Stomach smooth muscle (tissue), 2 donors: Measurements from ENCODE around the gene ZBTB20.

ENCODE experiments used
- H3K27ac ChIP-seq: one replicate; pipeline ENCODE4 v1.7.0; 2013; ENCODE audit warnings: mild to moderate bottlenecking, low read length, inconsistent platforms
- H3K27me3 ChIP-seq, 2 donors: one replicate each; pipeline ENCODE4 v1.7.0; 2013; ENCODE audit warnings: low read length in 2 of 2; ENCODE audit not compliant: insufficient read depth in 2 of 2, control insufficient read depth in 1 of 2
- H3K36me3 ChIP-seq, 2 donors: one replicate each; pipeline ENCODE4 v1.7.0; 2013; ENCODE audit warnings: low read length in 2 of 2; ENCODE audit not compliant: control insufficient read depth in 2 of 2, insufficient read depth in 2 of 2
- H3K4me1 ChIP-seq: one replicate; pipeline ENCODE4 v1.7.0; 2013; ENCODE audit warnings: low read length; ENCODE audit not compliant: control insufficient read depth, insufficient read depth
- H3K4me3 ChIP-seq, 2 donors: one replicate each; pipeline ENCODE4 v1.7.0; 2013; ENCODE audit warnings: low read length in 2 of 2
- H3K9ac ChIP-seq, 2 donors: one replicate each; pipeline ENCODE4 v1.7.0; 2013; ENCODE audit warnings: low read length in 2 of 2, mild to moderate bottlenecking in 1 of 2
- H3K9me3 ChIP-seq, 2 donors: one replicate each; pipeline ENCODE4 v1.7.0; 2013; ENCODE audit warnings: low read length in 2 of 2; ENCODE audit not compliant: control insufficient read depth in 2 of 2
- donor health status: healthy.
- donor health status: Pancreatic carcinoma.

ZBTB20 gene

DNA sequence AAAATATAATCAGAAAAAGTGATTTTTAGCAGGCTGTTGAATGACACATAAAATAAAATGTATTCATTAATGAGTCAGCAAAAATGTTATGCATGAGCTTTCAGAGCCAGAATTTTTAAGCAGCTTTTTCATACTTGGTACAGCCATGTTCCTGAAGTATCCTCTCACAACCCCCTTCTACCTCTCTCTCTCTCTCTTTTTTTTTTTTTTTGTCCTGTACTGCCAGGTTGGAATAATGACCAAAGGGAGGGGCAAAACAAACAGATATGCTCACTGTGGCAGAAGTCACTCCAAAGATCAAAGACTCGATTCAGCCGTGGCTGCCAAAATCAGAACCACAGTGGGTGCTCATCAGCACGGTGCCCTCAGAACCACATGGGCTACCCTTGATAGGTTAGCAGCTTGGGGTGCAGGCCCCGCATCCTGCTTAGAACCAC, 383.0 kb downstream of the ZBTB20 start:
- H3K36me3 ChIP-seq: no peaks in the 10 kb centered on the region
- no peak overlapping the region for H3K27ac ChIP-seq
- no peaks in the 10 kb centered on the region for H3K4me1 ChIP-seq
- no peak overlapping the region for H3K4me3 ChIP-seq
- no peaks in the 10 kb centered on the region for H3K27me3 ChIP-seq
- H3K9ac ChIP-seq: no peak overlapping the region
- no peaks in the 10 kb centered on the region for H3K9me3 ChIP-seq

DNA sequence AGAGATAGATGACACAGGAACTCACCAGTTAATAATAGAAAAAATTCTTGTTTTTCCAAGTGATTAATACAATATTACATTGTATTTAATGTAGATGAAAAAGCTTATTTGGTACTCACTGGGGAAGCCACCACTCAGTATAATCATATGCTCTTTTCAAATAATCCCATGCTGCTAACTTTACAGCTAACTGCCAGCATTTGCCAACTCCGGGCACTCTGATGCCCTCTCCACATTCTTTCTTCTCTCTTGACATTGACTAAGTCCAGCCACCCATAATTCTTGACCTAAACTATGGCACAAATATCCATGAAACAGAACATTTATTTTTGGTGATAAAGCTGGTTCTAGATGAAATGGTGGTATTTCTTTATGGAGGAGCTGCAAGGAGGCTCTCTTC, 384.9 kb downstream of the ZBTB20 start:
- Histone ChIP-seq H3K27me3 (no peaks in the 10 kb centered on the region), H3K36me3 (no peaks in the 10 kb centered on the region), H3K9me3 (no peaks in the 10 kb centered on the region), H3K4me3 (no peak overlapping the region), H3K4me1 (no peaks in the 10 kb centered on the region), H3K9ac (no peak overlapping the region), H3K27ac (no peak overlapping the region)

DNA sequence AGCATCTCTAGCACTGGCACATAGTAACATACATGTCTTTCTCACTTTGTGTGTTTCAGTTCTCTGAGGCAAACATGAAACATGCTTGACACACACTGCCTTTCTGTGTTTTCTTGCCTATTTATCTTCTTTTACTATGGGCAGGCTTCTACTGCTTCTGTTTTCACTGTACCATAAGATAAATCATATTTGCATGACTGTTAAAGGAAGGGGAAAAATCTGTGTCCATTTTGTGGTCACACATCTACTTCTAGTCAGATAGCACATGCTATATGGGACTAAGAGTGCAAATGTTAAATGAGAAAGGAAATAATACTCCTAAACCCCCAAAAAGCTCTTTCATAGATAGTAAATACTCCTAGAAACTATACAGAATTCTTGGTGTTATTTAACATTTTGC, 386.4 kb downstream of the ZBTB20 start:
- Histone ChIP-seq H3K9ac (no peak overlapping the region), H3K4me3 (no peak overlapping the region), H3K9me3 (no peaks in the 10 kb centered on the region), H3K36me3 (no peaks in the 10 kb centered on the region), H3K4me1 (no peaks in the 10 kb centered on the region), H3K27me3 (no peaks in the 10 kb centered on the region), H3K27ac (no peak overlapping the region)

DNA sequence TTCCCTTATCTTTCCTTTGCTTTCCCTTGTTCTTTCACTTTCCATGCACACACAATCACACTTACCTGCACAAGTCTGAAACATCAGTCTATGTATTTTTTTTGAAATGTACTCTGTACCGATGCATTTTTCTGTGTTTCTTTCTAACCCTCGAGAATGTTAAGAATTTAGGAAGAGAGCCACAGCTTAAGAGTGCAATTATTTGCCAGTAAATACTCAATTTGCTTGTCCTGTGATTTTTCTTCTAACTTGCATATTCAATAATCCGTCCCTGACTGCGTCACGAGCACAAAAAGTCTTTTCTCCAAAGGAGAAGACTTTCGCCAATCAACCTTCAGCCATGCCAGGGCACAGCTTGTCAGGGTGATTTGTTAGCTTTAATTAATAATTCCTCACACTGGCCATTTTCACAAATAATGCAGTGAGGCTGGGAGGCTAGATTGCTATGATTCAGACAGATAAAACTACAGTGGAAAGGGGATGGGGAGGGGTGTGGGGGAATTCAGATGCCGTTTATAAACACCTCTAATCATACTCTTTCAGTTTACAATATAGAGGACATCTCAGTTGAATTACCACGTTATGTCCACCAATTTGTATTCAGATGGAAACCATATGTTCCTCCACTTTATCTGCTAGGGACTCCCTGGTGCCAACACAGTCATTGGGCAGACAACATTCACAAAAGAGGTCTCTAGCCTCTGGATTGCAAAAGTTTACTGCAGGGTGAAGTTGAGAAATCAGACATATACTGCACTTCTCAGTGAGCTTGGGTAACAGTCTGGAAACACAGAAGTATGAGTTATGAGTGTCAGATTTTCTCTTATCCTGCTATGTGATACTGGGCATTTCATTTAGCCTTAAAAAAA, 388.0 kb downstream of the ZBTB20 start:
- Histone ChIP-seq H3K36me3 (no peaks in the 10 kb centered on the region), H3K9ac (no peak overlapping the region), H3K4me3 (peak overlapping the region; percentile 26 to 54), H3K27me3 (no peaks in the 10 kb centered on the region), H3K9me3 (no peaks in the 10 kb centered on the region), H3K4me1 (no peaks in the 10 kb centered on the region), H3K27ac (no peak overlapping the region)

DNA sequence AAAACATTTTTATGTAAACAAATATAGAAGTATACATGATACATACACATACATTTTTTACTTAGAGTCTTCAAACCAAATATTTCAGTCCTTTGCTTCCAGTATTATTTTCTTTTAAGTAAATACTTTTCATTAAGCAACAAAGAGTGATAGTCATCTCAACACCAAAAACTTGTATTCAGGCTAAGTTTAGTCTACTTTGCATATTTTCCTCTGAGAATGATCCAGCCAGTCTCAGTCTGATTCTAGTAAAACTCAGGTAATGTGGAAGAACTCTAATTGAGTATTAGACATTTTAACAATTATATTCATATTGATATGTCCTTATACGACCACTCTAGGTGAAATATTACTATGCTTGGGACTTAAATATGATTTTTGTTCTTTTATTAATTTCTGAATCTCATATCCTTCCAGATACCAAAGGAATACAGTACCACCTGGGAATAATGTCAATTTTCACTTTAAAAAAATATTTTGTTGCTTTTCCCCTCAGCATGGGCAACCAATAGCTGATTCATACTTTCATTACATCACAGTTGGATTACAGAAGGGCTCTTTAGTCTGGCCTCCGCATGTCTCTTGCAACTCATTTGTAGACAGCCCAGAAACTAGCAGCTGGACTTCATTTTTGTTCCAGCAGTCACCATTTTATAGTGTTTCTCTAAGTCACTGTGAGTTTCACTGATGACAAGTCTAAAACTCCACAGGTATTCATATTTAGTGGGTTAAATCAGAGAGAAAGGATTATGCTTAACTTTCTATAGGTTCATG, 390.4 kb downstream of the ZBTB20 start:
- H3K27ac ChIP-seq: no peak overlapping the region
- H3K4me3 ChIP-seq: no peak overlapping the region
- H3K27me3 ChIP-seq: no peaks in the 10 kb centered on the region
- no peaks in the 10 kb centered on the region for H3K36me3 ChIP-seq
- peak overlapping the region in 1 of 2 donors; percentile 23 for H3K9ac ChIP-seq
- H3K4me1 ChIP-seq: no peaks in the 10 kb centered on the region
- no peaks in the 10 kb centered on the region for H3K9me3 ChIP-seq

DNA sequence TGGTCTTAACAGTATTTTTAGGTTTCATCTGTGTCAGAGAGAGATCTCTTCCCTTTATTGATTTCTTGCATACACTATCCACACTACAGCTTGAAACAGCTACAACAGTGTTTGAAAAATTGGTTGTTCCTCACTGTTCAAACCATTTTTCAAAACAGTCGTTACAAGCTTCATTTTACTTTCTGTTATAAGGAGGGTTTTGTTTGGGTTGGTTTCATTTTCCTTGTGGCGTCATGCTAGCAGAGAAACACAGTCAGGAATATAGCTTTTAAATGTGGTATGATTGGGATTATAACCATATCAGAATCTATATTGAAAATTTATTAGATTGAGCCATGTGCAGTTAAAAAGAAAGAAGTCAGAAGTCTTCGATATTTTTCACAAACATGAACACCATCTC, 400.6 kb downstream of the ZBTB20 start:
- Histone ChIP-seq H3K27ac (no peak overlapping the region), H3K9ac (peak overlapping the region in 1 of 2 donors; percentile 27), H3K27me3 (no peaks in the 10 kb centered on the region), H3K4me1 (no peaks in the 10 kb centered on the region), H3K4me3 (peak overlapping the region; percentile 1 to 17), H3K9me3 (no peaks in the 10 kb centered on the region), H3K36me3 (no peaks in the 10 kb centered on the region)

DNA sequence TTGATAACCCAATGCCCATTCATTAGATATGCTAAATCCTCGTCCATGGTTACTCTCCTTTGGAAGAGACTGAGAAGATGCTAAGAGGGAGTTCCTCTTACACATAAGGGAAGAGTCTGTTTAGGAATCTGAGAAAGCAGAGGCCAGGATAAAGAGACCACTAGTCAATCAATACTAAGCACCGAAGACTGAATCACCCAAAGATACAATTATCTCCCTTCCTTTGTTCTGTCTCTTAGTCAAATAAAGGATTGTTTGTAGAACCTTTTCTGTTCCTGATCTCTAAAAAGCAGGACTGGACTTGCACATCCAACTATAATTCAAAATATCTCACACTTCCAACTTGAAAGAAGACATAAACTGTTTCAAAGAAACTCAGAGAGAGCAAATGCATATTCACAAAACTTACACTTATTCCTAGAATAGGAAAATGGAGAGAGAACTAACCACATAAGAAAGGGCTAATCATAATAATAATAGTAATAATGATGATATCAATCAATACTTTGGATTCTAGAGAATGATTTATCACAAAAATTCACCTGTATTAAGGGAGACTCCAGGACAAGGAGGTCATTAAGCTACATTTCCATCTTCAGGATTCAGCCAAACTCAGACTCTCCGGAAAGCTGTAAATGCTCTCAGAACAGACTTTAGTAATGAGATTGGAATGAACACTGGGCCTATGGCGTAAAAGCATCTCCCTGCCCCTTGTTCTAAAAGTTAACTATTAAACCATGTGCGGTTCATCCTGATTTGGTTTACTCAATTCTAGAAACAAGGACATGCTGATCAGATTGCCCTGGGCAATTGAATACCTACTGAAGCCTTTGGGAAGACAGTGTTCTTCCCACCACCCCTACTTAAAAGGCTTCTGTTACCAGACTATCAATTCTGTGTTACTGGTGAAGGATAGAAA, 401.5 kb downstream of the ZBTB20 start:
- Histone ChIP-seq H3K27ac (no peak overlapping the region), H3K27me3 (no peaks in the 10 kb centered on the region), H3K9me3 (no peaks in the 10 kb centered on the region), H3K36me3 (no peaks in the 10 kb centered on the region), H3K4me3 (peak overlapping the region in 1 of 2 donors; percentile 17), H3K4me1 (no peaks in the 10 kb centered on the region), H3K9ac (peak overlapping the region in 1 of 2 donors; percentile 27)

DNA sequence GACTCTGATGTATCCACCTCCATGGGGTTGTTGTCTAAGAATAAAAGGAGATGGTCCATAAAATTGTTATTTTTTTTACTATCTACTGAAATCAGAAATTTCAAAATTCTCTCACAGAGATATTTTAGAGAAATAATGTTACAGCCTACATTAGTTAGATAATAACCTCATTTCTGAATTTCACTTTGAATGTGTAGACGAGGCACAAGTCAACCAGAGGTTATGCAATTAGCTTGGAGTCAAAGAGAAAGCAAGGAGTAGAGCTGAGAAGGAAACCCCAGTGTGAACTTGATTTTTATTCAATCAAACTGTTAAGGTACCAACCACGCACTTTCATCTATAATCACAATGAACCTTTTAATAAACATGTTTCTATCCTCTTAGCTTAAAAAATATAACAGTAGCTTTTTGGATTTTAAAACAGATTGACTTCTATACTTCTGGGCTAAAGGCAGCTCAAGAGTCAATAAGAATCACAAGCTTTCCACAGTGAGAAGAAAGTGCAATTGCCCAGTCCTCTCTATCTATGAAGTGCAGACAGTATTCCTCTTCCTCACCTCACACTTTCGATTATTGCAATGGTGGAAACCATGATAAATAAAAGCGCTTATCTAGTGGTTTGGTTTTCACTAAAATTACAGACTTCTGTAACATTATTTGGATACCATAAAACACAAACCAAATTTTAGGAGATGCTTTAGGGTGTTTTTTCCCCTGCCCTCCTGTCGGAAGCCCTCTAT, 403.2 kb downstream of the ZBTB20 start:
- Histone ChIP-seq H3K9me3 (no peaks in the 10 kb centered on the region), H3K4me3 (no peak overlapping the region), H3K9ac (no peak overlapping the region), H3K4me1 (no peaks in the 10 kb centered on the region), H3K27me3 (no peaks in the 10 kb centered on the region), H3K36me3 (no peaks in the 10 kb centered on the region), H3K27ac (no peak overlapping the region)

DNA sequence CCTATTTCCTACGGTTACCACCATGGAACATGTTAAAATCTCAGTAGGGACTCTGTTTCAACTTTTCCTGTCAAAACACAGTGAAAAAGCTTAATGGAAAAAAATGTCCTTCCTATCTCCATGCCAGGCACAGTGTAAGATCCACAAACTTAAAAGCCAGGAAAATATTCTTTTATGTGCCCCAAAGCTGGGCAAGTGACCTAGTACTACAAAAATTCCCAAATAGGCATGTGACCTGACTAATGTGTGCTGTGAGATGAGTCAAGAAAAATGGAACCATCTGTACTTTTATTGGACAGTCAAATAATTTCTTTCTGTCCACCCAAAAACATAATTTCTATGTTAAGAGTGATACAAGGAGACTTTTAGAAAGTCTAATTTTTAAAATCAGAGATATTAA, 406.0 kb downstream of the ZBTB20 start:
- H3K36me3 ChIP-seq: no peaks in the 10 kb centered on the region
- no peak overlapping the region for H3K9ac ChIP-seq
- H3K4me3 ChIP-seq: no peak overlapping the region
- H3K27me3 ChIP-seq: no peaks in the 10 kb centered on the region
- no peak overlapping the region for H3K27ac ChIP-seq
- H3K4me1 ChIP-seq: no peaks in the 10 kb centered on the region
- H3K9me3 ChIP-seq: no peaks in the 10 kb centered on the region

DNA sequence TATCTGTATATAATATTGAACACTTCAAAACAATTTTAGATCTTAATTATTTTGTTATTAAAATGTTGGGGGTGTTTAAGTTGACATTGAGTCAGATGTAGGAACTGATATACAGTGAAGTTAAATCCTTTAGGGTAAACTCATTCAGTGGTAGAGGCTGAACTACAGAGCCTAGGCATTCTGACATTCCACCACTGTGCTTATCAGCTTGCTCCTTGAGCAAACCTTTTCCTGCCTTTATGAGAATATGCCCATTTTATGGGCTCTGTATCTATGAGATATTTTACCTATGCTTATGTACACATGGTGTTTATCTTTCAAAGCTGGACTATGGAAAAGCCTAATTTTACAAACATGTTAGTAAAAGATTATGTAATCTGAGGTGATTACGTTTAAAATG, 407.5 kb downstream of the ZBTB20 start:
- H3K9ac ChIP-seq: no peak overlapping the region
- H3K9me3 ChIP-seq: no peaks in the 10 kb centered on the region
- no peaks in the 10 kb centered on the region for H3K36me3 ChIP-seq
- H3K4me3 ChIP-seq: no peak overlapping the region
- no peaks in the 10 kb centered on the region for H3K4me1 ChIP-seq
- H3K27me3 ChIP-seq: no peaks in the 10 kb centered on the region
- H3K27ac ChIP-seq: no peak overlapping the region
